Activated CD8-positive, alpha-beta memory T cell treated with anti-CD3 and anti-CD28 coated beads, Interleukin-2, amount 50 U/mL, for 48 hours (primary cell): ENCODE measurements around the gene ATP10A.

Source experiments
- DNase-seq: peaks from one replicate; pipeline ENCODE4 v3.0.0-alpha.2; 2020

The ATP10A gene

GRCh38 chr15:25738171-25738965 is 124.8 kb downstream of the ATP10A start:
- DNase-seq: no peak

- no peak for DNase-seq
Measured at GRCh38 chr15:25737218-25737643, 125.9 kb downstream of the ATP10A start.

- no peak for DNase-seq
Measured at GRCh38 chr15:25736461-25736860, 126.7 kb downstream of the ATP10A start.

GRCh38 chr15:25735550-25736384 is 127.4 kb downstream of the ATP10A start:
- DNase-seq: no peak

GRCh38 chr15:25734680-25735355 is 128.3 kb downstream of the ATP10A start:
- no peak for DNase-seq

GRCh38 chr15:25733856-25734679 is 129.1 kb downstream of the ATP10A start:
- no peak for DNase-seq

- no peak for DNase-seq
Measured at GRCh38 chr15:25733036-25733855, 129.9 kb downstream of the ATP10A start.

GRCh38 chr15:25732191-25732590 is 130.9 kb downstream of the ATP10A start:
- no peak for DNase-seq

- DNase-seq: no peak
Measured at GRCh38 chr15:25731411-25731810, 131.7 kb downstream of the ATP10A start.

DNA sequence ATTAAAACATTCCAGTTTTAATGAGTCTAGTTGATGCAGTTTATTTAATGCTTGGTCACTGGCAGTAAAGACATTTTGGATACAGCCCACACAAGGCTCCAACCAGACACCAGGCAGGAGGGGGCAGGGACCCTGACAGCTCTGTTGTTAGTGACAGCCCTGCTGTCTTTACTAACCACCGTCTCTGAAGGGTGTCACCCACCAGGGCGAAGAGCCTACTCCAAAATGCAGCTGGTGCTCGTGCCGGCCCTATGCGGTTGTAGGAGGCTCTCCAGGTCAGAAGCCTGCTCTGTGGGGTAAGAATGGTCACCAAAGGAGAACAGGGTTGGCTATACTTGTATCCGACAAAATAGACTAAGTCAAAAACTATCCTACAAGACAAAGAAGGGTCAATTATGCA is 132.2 kb downstream of the ATP10A start:
- DNase-seq: peak; percentile 39

GRCh38 chr15:25728816-25729215 is 134.3 kb downstream of the ATP10A start:
- peak; percentile 32 for DNase-seq

GRCh38 chr15:25727867-25728600 is 135.1 kb downstream of the ATP10A start:
- DNase-seq: peak; percentile 30

DNA sequence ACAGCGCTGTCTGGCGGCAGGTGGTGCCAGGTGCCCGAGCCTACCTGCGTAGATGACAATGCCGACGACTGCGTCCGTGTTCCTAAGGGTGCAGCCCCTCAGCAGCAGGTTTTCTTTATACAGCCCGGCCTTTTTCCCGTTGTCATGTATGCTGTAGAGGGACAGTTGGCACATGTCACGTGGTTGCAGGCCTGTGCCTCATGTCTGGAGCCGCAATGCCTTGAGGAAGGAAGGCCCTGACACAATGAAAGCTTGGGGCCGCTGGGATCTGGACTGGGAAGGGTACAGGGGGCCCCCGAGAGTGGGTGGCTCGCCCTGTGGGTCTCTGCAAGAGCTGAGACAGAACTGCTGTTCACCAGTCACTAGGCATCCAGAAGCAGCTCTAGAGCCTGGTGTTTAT is 136.0 kb downstream of the ATP10A start:
- peak; percentile 30 for DNase-seq

DNA sequence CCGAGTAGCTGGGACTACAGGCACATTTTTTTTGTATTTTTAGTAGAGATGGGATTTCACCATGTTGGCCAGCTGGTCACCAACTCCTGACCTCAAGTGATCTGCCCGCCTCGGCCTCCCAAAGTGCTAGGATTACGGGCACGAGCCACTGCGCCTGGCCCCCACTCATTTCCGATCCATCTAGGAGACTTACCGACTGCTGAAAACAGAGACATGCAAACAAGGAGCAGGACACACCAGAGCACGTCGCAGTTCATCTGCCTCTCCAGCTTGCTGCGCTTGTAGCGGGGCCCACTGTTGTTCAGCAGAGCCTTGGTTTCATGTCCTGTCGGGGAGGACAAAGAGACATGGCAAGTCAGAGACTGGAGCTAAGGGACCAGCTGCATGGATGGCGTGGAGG is 137.4 kb downstream of the ATP10A start:
- peak; percentile 23 for DNase-seq

DNA sequence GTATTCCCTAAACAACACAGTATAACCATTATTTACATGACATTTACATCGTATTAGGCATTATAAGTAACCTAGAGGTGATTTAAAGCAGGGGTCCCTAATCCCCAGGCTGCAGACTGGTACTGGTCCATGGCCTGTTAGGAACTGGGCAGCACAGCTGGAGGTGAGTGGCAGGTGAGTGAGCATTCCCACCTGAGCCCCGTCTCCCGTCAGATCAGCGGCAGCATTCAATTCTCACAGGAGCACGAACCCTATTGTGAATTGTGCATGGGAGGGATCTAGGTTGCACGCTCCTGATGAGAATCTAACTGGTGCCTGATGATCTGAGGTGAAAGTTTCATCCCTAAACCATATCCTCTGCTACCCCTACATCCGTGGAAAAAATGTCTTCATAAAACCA is 138.2 kb downstream of the ATP10A start:
- DNase-seq: peak; percentile 4

DNA sequence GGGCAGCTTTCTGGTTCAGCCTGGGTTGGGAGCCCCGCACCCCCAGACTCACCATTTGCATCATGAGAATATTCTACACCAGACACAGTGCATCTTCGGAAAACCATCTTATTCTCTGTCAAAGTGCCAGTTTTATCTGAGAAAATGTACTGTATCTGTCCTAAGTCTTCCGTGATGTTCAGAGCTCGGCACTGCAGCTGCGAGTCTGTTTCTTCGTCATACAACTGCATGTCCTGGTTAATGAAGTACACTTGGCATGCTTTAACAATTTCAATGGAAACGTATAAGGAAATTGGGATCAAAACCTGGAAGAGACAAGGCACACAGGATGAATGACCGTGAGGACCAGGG is 141.5 kb downstream of the ATP10A start:
- DNase-seq: peak; percentile 4

- no peak for DNase-seq
Measured at GRCh38 chr15:25719101-25719985, 143.8 kb downstream of the ATP10A start.

DNA sequence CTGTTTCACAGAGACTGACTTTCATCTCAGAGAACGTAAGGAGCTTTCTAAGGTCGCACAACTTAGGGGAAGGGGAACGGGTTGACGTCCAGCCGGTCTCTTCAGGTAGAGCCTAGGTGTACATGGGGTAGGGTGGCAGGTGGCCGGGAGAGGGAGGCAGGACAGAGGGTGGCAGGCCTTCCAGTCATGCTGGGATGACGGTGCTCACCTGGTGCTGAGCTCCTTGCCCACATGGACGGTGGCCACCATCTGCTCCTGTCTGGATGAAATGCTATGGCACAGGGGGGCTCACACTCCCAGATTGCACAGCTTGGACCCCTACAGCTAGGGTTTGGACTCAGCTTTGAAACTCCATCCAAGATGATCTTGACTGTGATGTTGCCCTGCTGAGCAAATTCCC is 144.5 kb downstream of the ATP10A start:
- no peak for DNase-seq

DNA sequence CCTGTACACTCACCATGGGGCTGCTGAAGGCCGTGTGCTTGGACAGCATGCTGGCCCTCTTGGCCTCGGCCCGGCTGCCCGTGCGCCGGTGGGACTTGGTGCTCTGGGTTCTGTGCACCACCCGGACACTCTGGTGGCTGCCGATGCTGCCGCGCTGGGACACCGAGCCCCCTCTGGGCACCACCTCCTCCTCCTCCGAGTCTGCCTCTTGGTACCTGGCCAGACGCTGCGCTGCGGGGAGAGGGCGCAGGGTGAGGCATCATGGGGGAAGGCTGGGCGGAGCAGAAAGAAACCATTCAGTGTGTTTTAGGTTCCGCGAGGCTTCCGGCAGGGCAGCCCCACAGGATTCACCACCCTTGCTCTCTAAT is 145.0 kb downstream of the ATP10A start:
- DNase-seq: no peak
